Neutrophil (primary cell): ENCODE results near the gene MX1.

ENCODE experiments used
- H3K27ac ChIP-seq: fragments of 200-600 bp; sonication (generic); 2 replicates; pipeline ENCODE4 v1.5.1; 2016; ENCODE audit warnings: mild to moderate bottlenecking, moderate library complexity
- H3K27me3 ChIP-seq: fragments of 200-600 bp; sonication (generic); 2 replicates; pipeline ENCODE4 v1.6.0; 2016; ENCODE audit warnings: mild to moderate bottlenecking
- H3K36me3 ChIP-seq: fragments of 200-600 bp; sonication (generic); 2 replicates; pipeline ENCODE4 v1.5.1; 2017
- H3K4me1 ChIP-seq, 2 experiments: fragments of 200-600 bp in 1 of 2; sonication (generic) in 1 of 2; 1 replicate in 1 of 2; 2 replicates in 1 of 2; pipeline versions ENCODE4 v1.5.1 to v1.6.1; 2013 to 2016; ENCODE audit warnings: low read depth in 1 of 2, low read length in 1 of 2, mild to moderate bottlenecking in 1 of 2, moderate library complexity in 1 of 2; ENCODE audit not compliant: control insufficient read depth in 1 of 2, insufficient read depth in 1 of 2
- H3K4me3 ChIP-seq, 2 experiments: fragments of 200-600 bp in 1 of 2; sonication (generic) in 1 of 2; 1 replicate in 1 of 2; 2 replicates in 1 of 2; pipeline ENCODE4 v1.5.1; 2013 to 2016; ENCODE audit warnings: low read depth in 1 of 2, low read length in 1 of 2, mild to moderate bottlenecking in 1 of 2, moderate library complexity in 1 of 2
- H3K9me3 ChIP-seq: fragments of 200-600 bp; sonication (generic); 2 replicates; pipeline ENCODE4 v1.5.1; 2016
- TF ChIP-seq, protein P1 (sequence below): fragments of 200-600 bp; sonication (generic); IDR thresholded peaks from 2 replicates; pipeline ENCODE4 v1.5.1; 2016; ENCODE audit warnings: antibody characterized with exemption

The MX1 gene

DNA sequence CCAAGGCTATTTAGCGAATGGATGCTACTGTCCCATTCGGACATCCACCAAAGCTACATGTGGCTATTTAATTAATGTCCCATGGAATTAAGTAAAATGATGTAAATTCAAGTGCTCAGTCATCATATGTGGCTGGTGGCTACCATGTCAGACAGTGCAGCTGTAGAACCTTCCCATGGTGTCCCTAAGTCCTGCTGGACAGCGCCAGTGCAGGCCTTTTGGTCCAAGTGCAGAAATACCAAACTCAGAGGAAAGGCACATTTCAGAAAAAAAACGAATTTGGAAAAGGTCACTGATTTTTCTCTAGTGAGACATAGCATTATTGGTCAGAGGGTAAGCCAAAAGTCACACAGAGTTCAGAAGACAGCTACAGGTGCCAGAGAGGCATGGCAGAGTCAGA is 64.3 kb downstream of the MX1 start:
- no peak overlapping the region for H3K4me3 ChIP-seq
- TF ChIP-seq, protein P1, sequence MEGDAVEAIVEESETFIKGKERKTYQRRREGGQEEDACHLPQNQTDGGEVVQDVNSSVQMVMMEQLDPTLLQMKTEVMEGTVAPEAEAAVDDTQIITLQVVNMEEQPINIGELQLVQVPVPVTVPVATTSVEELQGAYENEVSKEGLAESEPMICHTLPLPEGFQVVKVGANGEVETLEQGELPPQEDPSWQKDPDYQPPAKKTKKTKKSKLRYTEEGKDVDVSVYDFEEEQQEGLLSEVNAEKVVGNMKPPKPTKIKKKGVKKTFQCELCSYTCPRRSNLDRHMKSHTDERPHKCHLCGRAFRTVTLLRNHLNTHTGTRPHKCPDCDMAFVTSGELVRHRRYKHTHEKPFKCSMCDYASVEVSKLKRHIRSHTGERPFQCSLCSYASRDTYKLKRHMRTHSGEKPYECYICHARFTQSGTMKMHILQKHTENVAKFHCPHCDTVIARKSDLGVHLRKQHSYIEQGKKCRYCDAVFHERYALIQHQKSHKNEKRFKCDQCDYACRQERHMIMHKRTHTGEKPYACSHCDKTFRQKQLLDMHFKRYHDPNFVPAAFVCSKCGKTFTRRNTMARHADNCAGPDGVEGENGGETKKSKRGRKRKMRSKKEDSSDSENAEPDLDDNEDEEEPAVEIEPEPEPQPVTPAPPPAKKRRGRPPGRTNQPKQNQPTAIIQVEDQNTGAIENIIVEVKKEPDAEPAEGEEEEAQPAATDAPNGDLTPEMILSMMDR, result no peak
- peaks cover 9% of the 10 kb centered on the region for H3K27me3 ChIP-seq
- H3K36me3 ChIP-seq, result no peaks in the 10 kb centered on the region
- H3K9me3 ChIP-seq, result no peaks in the 10 kb centered on the region
- no peaks in the 10 kb centered on the region for H3K4me1 ChIP-seq
- no peak overlapping the region for H3K27ac ChIP-seq

DNA sequence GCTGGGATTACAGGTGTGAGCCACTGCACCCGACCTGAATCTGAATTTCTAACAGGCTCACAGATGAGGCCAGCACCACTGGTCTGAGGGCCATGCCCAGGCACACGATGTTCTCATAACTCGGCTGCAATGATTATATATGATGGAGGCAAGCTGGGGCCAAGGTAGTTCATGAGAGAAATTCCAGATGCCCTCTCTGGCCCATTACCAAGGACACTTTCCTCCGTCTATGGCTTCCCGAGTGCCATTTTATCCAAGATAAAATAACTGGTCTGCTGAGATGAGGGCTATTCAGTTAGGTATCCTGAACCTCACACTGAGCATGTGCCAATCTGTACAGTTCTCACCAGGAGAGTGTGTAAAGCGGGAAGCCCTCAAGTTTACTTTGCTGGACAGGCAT is 65.4 kb downstream of the MX1 start:
- Histone ChIP-seq H3K4me3 (no peak overlapping the region), H3K4me1 (no peaks in the 10 kb centered on the region), H3K9me3 (no peaks in the 10 kb centered on the region), H3K27ac (no peak overlapping the region), H3K36me3 (no peaks in the 10 kb centered on the region), H3K27me3 (peaks cover 9% of the 10 kb centered on the region)
- TF ChIP-seq, protein P1, result no peak

GRCh38 chr21:41494242-41494641 is 68.2 kb downstream of the MX1 start:
- TF ChIP-seq, protein P1, result no peak
- Histone ChIP-seq H3K36me3 (no peaks in the 10 kb centered on the region), H3K4me3 (no peak overlapping the region), H3K27me3 (peaks cover 17% of the 10 kb centered on the region), H3K4me1 (no peaks in the 10 kb centered on the region), H3K27ac (no peak overlapping the region), H3K9me3 (no peaks in the 10 kb centered on the region)

DNA sequence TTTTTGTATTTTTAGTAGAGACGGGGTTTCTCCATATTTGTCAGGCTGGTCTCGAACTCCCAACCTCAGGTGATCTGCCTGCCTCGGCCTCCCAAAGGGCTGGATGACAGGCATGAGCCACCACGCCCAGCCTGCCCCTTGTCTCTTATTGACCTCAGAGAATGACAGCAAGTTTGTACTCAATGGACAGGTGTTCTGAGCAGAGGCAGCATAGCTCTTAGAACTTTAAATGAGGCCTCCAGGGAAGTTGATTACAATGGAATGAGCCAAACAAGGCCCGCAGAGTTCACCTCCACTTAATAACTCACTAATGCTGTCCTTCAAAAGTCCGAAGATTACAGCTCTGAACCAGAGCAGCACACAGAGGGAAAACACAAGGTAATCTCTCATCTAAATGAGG is 71.0 kb downstream of the MX1 start:
- no peaks in the 10 kb centered on the region for H3K36me3 ChIP-seq
- peaks cover 38% of the 10 kb centered on the region for H3K27me3 ChIP-seq
- no peak overlapping the region for H3K27ac ChIP-seq
- H3K9me3 ChIP-seq, result no peaks in the 10 kb centered on the region
- no peaks in the 10 kb centered on the region for H3K4me1 ChIP-seq
- H3K4me3 ChIP-seq, result no peak overlapping the region
- TF ChIP-seq, protein P1, result no peak

- H3K4me1 ChIP-seq, result no peaks in the 10 kb centered on the region
- no peaks in the 10 kb centered on the region for H3K36me3 ChIP-seq
- H3K9me3 ChIP-seq, result no peaks in the 10 kb centered on the region
- H3K4me3 ChIP-seq, result no peak overlapping the region
- peaks cover 43% of the 10 kb centered on the region for H3K27me3 ChIP-seq
- TF ChIP-seq, protein P1, result no peak
- no peak overlapping the region for H3K27ac ChIP-seq
Observed at GRCh38 chr21:41497788-41498187, 71.7 kb downstream of the MX1 start.

- H3K27me3 ChIP-seq, result peaks cover 61% of the 10 kb centered on the region
- no peaks in the 10 kb centered on the region for H3K36me3 ChIP-seq
- no peak overlapping the region for H3K4me3 ChIP-seq
- no peaks in the 10 kb centered on the region for H3K9me3 ChIP-seq
- no peak overlapping the region for H3K27ac ChIP-seq
- TF ChIP-seq, protein P1, result no peak
- H3K4me1 ChIP-seq, result no peaks in the 10 kb centered on the region
Observed at GRCh38 chr21:41499920-41500319, 73.9 kb downstream of the MX1 start.
